Stromal cell of bone marrow (primary cell): ENCODE data around the gene ITGA5.

Source experiments
- DNase-seq: peaks from one replicate; pipeline ENCODE4 v3.0.0-alpha.2; 2012; ENCODE audit warnings: low read depth

Gene ITGA5

DNA sequence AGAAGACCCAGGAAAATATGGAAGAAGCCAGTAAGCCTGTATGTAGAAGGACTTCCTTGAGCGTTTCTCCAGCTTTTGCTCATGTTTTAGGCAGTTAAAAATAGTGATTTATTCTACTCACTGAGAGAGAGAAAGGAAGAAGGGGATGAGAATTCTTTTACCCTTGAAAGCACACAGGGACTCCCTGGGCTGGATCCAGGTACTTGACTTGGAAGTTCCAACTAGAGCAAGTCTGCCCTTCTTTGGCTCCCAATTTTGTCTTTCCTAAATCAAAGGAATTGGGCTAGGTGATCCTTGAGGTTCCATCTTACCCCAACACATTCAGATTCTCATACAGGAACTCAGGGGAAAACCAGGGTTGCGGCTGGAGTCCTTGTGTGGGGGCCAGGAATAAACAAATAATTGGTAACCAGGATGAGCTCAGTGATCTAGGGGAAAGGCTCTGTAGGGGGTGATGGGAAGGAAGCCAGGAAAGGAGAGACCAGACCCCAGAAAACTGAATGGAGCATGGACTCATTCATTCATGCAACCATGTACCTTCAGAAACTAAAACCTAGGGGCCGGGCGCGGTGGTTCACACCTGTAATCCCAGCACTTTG, 11.5 kb upstream of the ITGA5 start:
- no peak for DNase-seq

DNA sequence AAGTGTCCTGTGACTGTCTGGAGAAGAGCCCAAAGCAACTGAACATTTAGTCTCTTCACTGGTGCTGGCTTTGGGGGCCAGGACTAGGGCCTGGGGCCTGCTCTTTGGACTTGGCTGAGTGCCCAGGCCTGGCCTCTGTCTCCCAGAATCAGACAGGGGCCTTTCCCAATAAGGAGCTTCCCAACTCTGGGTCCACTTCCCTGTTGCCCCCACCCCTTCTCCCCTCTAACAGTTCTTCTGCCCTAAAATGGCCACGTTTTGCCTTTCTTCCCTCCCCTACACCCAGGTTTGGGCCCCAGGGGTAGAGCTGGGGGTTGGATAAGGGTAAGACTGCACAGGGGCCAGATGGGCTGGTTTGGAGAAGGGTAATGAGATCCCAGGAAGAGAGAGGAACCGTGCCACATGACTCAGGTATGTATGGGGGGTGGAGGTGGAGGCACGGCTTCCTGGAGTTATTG, 10.0 kb upstream of the ITGA5 start:
- no peak for DNase-seq

- peak; percentile 81 for DNase-seq
Observed at GRCh38 chr12:54428050-54429013, 9.3 kb upstream of the ITGA5 start.

DNA sequence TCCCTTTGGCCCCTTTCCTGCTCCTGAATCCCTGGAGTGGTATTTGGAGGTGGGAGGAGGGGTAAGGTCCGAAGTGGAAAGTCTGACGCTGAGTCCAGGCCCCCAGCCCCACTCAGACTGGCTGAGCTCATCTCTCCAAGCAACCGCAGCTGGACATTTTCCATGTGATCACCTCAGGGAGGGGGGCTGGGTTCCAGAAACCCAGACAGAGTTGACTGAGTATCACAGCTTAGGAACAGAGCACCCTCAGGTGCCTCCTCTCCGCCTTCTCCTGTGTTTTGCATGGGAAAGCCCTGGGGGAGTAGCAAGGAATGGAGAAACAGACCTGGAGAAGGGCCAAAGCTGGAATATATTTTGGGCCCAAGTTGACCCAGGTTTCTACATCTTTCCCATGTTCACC, 8.0 kb upstream of the ITGA5 start:
- DNase-seq = no peak

DNA sequence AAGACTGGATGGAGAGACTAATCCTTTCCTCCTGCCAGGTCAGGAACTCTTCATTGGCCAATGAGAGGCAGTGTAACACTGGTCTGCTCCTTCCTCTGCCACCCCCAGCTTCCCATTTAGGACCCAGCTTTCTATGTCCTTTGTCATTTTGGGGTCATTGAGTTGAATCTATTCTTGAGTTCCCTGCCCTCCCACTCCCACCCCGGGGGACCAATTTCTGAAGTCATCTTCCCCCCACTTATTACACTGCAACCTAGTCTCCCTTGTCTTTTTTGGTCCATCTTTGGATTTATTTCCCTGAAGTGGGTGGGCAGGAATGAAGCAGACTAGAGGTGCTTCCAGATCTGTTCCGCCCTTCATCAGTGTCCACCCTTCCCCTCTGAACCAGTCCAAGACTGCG, 7.6 kb upstream of the ITGA5 start:
- DNase-seq = no peak

GRCh38 chr12:54425702-54426101, 6.6 kb upstream of the ITGA5 start:
- DNase-seq = no peak

- no peak for DNase-seq
Observed at GRCh38 chr12:54424224-54424623, 5.2 kb upstream of the ITGA5 start.

GRCh38 chr12:54423816-54424150, 4.7 kb upstream of the ITGA5 start:
- no peak for DNase-seq

- DNase-seq = no peak
Observed at GRCh38 chr12:54421879-54422250, 2.8 kb upstream of the ITGA5 start.

GRCh38 chr12:54421175-54421878, 2.3 kb upstream of the ITGA5 start:
- no peak for DNase-seq

GRCh38 chr12:54420766-54421144, 1.7 kb upstream of the ITGA5 start:
- DNase-seq = no peak

GRCh38 chr12:54418441-54419087, 502 bp downstream of the ITGA5 start:
- DNase-seq = no peak

GRCh38 chr12:54417712-54418440, 1.2 kb downstream of the ITGA5 start:
- DNase-seq = no peak

DNA sequence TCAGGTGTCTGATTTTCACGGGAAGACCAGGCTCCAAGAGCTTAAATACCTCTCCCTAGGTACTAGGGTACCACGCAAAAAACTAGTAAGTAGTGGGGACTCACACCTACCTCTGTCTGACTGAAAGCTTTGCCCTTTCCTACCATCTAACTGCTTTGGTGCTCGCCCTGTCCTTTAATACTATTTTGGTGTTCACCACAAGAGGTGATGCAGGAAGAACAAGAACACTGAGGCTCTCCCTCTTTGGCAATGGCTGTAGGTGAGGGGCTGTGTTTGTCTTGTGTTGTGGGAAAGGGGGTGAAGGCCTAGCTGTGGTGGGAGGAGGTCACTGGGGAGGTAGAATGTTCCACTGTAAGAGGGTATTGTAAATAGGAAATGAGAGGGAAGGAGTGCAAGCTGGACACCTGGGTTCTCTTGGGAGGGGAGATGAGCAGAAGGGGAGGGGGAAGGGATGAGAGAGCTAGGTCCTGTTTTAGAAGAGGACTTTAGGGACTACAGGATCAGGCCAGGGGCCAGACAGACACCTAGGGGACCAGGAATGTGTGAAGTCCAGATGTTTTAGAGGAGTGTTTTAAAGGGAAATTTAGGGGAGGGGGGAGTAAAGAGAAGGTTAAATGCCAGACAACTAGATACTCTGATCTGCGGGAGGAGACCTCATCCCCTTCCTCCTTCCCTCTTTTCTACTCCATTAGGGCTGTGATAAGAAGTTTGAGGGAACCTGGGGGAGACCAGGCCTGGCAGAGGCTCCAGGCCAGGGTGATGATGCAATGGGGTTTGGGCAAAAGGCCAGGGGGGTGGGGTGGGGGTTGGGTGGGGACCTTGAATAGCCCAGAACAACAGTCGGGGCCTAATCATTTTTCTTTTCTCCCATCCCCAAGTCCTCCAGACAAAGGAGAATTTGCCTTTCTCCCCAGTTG, 2.1 kb downstream of the ITGA5 start:
- no peak for DNase-seq

- no peak for DNase-seq
Observed at GRCh38 chr12:54415221-54415929, 3.7 kb downstream of the ITGA5 start.

GRCh38 chr12:54413284-54414190, 5.5 kb downstream of the ITGA5 start:
- DNase-seq = no peak

GRCh38 chr12:54412786-54413185, 6.3 kb downstream of the ITGA5 start:
- DNase-seq = no peak

GRCh38 chr12:54412348-54412747, 6.7 kb downstream of the ITGA5 start:
- no peak for DNase-seq
